B cell (primary cell): ENCODE data around the gene SPATA6L.

ENCODE experiments used
- CTCF ChIP-seq: fragments of 200-600 bp; IDR thresholded peaks from one replicate; pipeline ENCODE4 v1.8.0; 2022; ENCODE audit warnings: antibody characterized with exemption, mild to moderate bottlenecking
- EZH2 ChIP-seq: IDR thresholded peaks from 2 replicates; pipeline ENCODE4 v1.6.1; 2012; ENCODE audit warnings: borderline replicate concordance, low read depth, mild to moderate bottlenecking, moderate library complexity, low read length; ENCODE audit not compliant: insufficient read depth, poor library complexity, severe bottlenecking

- no peak for TF ChIP-seq CTCF
- no peak for TF ChIP-seq EZH2
These were observed 43.1 kb upstream of the SPATA6L start for GRCh38 chr9:4709380-4709779.
